HG02623 (cell line): ENCODE results near the gene SPRR1A.
"Not testable (repeated sequence)": the region's sequence is repeated elsewhere in the genome, so short reads cannot be mapped to it uniquely, and the experiment has no call there.

Experiments used
- ATAC-seq: cut with Tn5 transposase; IDR thresholded peaks from one replicate; pipeline ENCODE4 v1.9.1; 2021; ENCODE audit warnings: moderate library complexity; ENCODE audit not compliant: unreplicated experiment

The SPRR1A gene

GRCh38 chr1:152972196-152972886 is 11.5 kb upstream of the SPRR1A start:
- no peak for ATAC-seq

DNA sequence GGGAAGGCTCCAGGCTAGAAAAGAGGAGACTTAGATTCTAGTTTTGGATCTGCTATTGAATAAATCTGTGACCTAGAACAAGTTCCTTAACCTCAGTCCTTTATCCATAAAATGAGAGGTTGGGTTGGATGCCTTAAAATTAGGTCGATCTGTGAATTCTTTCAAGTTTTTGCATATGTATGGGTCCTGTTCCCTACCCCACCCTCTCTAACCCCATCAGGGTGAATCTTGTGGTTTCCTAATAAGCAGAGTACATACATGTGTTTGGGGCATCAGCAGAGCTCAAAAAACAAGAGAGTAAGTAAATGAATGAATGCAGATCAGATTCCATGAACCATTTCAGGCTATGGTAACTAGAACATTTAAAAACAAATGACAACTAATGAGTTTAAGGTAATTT is 7.2 kb upstream of the SPRR1A start:
- no peak for ATAC-seq

GRCh38 chr1:152977614-152978013 is 6.3 kb upstream of the SPRR1A start:
- no peak for ATAC-seq

DNA sequence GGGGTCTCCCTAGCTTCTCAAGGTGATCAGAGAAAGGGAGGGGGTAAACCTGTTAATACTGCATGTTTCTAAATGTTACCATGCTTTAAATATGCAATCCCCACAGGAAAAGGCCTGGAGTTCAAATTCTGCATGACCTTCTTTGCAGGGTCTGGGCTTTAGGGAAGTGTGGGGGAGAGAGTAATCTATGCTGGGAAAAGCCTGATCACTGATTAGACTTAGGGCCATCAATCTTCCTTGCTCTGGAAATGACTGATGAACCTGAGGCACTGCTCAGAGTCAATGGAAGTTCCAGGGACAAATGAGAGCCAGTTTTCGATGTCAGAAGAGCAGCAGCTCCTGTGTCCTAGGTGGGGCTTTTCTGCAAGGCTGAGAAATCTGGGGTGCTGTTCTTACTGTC is 3.2 kb upstream of the SPRR1A start:
- no peak for ATAC-seq

- ATAC-seq: no peak
These were observed 2.6 kb upstream of the SPRR1A start for GRCh38 chr1:152981146-152981871.

DNA sequence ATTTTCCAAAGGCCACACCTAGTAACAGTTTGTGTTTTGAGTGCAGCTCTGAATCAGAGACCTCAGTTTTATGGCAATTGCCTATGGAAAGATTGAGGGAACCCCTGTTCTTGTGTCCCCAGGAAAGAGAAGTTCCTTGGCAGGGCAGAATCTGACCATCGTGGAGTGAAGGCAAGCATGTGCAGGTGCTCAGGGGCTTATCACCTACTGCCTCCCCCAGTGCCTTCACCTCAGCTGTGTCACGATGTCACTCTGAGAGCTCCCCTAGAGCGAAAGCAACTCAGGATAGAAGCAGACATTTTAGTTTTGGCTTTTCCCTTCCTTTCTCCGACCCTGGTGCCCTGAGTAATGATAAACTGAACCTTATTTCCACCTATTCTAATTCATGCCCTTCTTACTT is 1.8 kb upstream of the SPRR1A start:
- no peak for ATAC-seq

GRCh38 chr1:152983234-152983633 is 647 bp upstream of the SPRR1A start:
- ATAC-seq: no peak

GRCh38 chr1:152986578-152986977 is 2.7 kb downstream of the SPRR1A start:
- no peak for ATAC-seq

DNA sequence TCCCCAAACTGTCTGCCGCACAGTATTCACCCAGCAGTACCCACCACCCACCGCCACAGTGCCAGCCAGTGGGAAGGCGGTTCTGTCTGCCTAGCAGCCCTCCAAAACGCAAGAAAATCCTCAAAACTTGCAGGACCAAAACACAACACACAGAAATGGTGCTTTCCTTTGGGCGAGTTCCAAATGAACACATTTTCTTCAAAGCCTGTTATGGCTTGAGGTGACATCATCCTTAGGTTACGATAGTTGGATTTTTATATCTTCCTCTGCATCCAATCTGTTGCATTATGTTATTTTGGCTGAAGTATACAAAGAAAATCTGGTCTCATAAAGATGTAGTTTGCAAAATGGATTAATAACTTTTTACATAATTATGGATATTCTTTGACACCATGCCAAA is 9.3 kb downstream of the SPRR1A start:
- ATAC-seq: no peak

DNA sequence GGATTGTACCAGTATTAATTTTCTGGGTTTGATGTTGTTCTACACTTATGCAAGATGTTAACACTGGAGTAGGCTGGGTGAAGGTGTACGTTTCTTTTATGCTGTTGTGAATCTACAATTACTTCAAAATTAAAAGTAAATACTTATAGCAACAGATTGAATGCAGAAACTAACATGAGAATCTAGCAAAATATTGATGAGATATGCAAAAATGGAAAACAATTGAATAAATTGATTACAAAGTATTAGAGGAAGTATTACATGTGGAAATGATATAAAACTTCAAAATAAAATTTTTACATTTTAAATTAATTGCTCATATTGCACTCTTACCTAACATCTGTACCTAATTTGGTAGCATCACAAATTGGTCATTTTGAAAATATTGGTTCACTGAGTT is 12.0 kb downstream of the SPRR1A start:
- no peak for ATAC-seq

- ATAC-seq: no peak
These were observed 12.9 kb downstream of the SPRR1A start for GRCh38 chr1:152996633-152997400.

DNA sequence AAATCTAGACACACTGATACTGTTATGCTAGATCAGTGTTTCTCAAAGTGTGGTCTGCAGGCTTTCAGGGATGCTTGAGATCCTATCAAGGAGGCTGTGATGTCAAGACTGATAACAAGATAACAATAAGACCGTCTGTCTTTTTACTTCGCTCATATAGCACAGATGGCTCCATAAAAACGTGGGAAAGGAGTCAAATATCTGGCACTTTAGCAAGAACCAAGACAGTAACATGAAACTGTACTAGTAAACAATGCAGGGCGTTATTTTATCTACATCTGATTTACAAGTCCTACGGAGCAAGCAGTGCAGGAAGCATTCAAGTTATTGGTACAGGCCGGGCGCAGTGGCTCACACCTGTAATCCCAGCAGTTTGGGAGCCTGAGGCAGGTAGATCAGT is 14.0 kb downstream of the SPRR1A start:
- ATAC-seq: no peak

DNA sequence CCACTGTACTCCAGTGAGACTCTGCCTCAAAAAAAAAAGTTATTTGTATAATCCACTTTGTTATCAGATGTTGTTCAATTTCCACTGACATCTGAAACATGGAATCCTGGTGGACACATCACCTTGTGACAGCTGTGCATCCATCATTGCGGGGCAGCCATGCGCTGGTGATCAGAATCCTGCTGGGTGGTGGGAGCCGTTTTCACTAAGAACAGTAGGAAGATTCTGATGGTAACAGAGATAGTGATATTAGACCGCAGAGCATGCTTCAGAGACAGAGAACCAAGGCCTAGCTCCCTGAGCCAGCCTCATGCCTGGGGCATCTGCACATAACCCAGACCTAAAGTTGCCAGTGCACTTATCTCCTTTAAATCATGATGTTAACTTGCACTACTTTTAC is 14.6 kb downstream of the SPRR1A start:
- no peak for ATAC-seq

DNA sequence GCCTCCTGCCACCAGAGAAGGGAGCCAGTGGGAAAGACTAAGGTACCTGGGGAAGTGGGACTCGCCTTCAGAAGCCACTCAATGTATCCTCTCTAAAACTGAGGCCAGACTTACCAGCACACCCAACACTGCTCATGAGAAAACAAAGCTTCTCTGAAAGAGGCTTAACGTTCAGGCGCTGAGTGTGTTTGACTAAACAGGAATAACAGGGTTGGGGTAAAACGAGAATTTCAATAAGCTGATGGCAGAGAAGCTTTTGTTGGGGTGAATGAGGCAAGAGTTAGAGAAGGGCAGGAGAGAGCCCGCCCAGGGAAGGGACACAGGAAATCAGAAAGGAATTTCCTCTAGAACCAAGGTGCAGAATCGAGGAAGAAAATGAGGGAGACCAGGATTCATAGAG is 15.9 kb downstream of the SPRR1A start:
- ATAC-seq: no peak

- ATAC-seq: no peak
These were observed 16.4 kb downstream of the SPRR1A start for GRCh38 chr1:153000294-153000693.

DNA sequence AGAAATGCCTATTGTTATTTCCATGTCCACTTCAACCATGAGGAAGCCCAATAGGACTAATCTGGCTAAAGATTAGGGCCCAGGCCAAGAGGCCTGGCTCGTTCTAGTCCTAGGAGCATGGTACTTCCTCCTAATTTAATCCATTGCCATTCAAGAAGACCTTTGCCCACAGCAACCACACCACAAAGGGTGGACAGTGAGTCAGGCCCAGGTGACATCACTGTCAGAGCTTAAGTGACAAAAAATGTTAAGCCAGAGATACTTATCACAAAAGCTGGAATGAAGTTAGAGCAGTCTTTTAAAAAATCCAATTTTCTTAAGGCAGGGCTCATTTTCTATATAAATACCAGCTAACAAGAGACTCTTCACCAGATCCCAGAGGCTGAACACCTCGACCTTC is 17.5 kb downstream of the SPRR1A start, which contains the start of gene SPRR3:
TSS of gene SPRR3 (plus strand) at position 368 of the 400 bp plus-strand sequence. CDS start 1,272 bp downstream, outside the sequence.
- ATAC-seq: no peak

DNA sequence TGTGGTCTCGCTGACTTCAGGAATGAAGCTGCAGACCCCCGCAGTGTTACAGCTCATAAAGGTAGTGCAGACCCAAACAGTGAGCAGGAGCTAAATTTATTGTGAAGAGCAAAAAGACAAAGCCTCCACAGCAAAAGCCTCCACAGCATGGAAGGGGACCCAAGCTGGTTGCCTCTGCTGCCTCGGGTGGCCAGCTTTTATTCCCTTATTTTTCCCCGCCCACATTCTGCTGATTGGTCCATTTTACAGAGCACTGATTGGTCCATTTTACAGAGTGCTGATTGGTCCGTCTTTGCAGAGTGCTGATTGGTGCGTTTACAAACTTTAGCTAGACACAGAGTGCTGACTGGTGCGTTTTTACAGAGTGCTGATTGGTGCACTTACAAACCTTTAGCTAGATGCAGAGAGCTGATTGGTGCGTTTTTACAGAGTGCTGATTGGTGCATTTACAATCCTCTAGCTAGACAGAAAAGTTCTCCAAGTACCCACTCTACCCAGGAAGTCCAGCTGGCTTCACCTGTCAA is 27.4 kb downstream of the SPRR1A start:
- not testable (repeated sequence) for ATAC-seq

DNA sequence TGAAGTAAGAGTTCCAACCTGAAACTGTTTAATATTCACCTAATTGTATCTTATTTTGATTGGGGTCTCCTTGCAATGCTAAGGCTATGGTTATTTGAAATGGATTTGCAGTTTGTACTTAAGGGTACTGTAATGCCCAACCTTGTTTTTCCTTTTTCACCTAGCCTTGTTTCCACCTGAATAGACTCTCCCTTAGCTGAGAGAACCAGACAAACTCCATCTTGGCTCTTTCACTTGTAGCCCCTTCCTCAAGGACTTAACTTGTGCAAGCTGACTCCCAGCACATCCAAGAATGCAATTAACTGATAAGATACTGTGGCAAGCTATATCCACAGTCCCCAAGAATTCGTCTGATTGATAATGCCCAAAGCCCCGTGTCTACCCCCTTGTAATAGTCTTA is 37.9 kb downstream of the SPRR1A start:
- not testable (repeated sequence) for ATAC-seq

- not testable (repeated sequence) for ATAC-seq
These were observed 38.5 kb downstream of the SPRR1A start for GRCh38 chr1:153022340-153022739.

GRCh38 chr1:153023109-153023508 is 39.2 kb downstream of the SPRR1A start:
- ATAC-seq: no peak

- no peak for ATAC-seq
These were observed 40.5 kb downstream of the SPRR1A start for GRCh38 chr1:153024413-153024812.
